OCI-LY1 (cell line): ENCODE results near the gene TMEM253.

Source experiments
- EZH2 ChIP-seq: fragments of 200-600 bp; sonication (generic), shearing (Covaris generic); IDR thresholded peaks from 2 replicates; pipeline ENCODE4 v1.8.0; 2017; ENCODE audit warnings: borderline replicate concordance, mixed run types, mild to moderate bottlenecking, antibody characterized with exemption, low read length, moderate library complexity, mixed read lengths
- TF ChIP-seq, protein P1 (sequence below): fragments of 200-600 bp; sonication (generic), shearing (Covaris generic); IDR thresholded peaks from 2 replicates; pipeline ENCODE4 v1.5.1; 2017; ENCODE audit warnings: mild to moderate bottlenecking, antibody characterized with exemption, low read length, moderate library complexity, mixed read lengths

GRCh38 chr14:21099596-21099985, 1.3 kb upstream of the TMEM253 start:
- TF ChIP-seq EZH2: no peak
- TF ChIP-seq, protein P1, sequence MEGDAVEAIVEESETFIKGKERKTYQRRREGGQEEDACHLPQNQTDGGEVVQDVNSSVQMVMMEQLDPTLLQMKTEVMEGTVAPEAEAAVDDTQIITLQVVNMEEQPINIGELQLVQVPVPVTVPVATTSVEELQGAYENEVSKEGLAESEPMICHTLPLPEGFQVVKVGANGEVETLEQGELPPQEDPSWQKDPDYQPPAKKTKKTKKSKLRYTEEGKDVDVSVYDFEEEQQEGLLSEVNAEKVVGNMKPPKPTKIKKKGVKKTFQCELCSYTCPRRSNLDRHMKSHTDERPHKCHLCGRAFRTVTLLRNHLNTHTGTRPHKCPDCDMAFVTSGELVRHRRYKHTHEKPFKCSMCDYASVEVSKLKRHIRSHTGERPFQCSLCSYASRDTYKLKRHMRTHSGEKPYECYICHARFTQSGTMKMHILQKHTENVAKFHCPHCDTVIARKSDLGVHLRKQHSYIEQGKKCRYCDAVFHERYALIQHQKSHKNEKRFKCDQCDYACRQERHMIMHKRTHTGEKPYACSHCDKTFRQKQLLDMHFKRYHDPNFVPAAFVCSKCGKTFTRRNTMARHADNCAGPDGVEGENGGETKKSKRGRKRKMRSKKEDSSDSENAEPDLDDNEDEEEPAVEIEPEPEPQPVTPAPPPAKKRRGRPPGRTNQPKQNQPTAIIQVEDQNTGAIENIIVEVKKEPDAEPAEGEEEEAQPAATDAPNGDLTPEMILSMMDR: no peak
